ENCODE measurements around the gene RTF1. TPM values are rescaled to one million over a fixed set of nuclear protein-coding genes. Genes with fewer than 3 reads are reported as not detected.

RTF1 gene
- polyA plus RNA-seq, 1 donor (not counting 4 experiments of a cell fraction or from before 2014, with no cell fraction given): 28.5 TPM

DNA sequence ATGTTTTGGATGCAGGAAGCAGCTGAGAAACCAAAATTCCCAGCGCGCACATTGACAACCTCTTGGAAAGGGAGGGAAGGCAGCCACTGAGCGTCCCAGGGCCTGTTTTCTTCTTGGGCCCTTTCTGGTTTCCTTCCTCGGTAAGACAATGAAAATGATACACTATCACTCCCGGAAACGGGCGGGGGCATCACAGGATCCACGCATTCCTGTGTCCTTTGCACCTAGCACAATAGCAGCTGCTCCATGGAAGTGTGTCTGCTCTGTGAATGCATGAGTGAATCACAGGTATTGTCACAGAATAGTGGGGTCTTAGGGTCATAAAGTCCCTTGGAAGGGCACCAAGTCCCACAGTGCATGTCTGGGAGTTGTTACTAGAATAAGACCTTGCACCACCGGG is 70.5 kb downstream of the RTF1 start:
- TF ChIP-seq, protein P1, sequence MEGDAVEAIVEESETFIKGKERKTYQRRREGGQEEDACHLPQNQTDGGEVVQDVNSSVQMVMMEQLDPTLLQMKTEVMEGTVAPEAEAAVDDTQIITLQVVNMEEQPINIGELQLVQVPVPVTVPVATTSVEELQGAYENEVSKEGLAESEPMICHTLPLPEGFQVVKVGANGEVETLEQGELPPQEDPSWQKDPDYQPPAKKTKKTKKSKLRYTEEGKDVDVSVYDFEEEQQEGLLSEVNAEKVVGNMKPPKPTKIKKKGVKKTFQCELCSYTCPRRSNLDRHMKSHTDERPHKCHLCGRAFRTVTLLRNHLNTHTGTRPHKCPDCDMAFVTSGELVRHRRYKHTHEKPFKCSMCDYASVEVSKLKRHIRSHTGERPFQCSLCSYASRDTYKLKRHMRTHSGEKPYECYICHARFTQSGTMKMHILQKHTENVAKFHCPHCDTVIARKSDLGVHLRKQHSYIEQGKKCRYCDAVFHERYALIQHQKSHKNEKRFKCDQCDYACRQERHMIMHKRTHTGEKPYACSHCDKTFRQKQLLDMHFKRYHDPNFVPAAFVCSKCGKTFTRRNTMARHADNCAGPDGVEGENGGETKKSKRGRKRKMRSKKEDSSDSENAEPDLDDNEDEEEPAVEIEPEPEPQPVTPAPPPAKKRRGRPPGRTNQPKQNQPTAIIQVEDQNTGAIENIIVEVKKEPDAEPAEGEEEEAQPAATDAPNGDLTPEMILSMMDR (optimal IDR thresholded peaks at IDR 0.05 in 1 of 3, IDR thresholded peaks at IDR 0.05 in 1 of 3, conservative IDR thresholded peaks at IDR 0.05 in 1 of 3; ENCODE audit: extremely low read depth in 1 of 3, insufficient read depth in 2 of 3, low read length in 3 of 3): no peak
- TF ChIP-seq EZH2 (IDR thresholded peaks at IDR 0.05; ENCODE audit: low read length): no peak
- peaks cover 4% of the 10 kb centered on the region for H3K4me1 ChIP-seq (ENCODE audit: control insufficient read depth, extremely low read depth, insufficient read depth, low read length)
- no peak overlapping the region for H3K27ac ChIP-seq (ENCODE audit: control insufficient read depth, insufficient read depth, low read length)
- H3K4me2 ChIP-seq (ENCODE audit: control insufficient read depth, extremely low read depth, insufficient read depth, low read depth, low read length): no peak overlapping the region
- no peaks in the 10 kb centered on the region for H3K9me3 ChIP-seq (ENCODE audit: control insufficient read depth, low read depth, low read length)
- H3K27me3 ChIP-seq (ENCODE audit: control insufficient read depth, extremely low read depth, insufficient read depth, low read length): no peaks in the 10 kb centered on the region
- no peaks in the 10 kb centered on the region for H3K79me2 ChIP-seq (ENCODE audit: control insufficient read depth, insufficient read depth, low read length)
- H3K9me1 ChIP-seq (ENCODE audit: control insufficient read depth, extremely low read depth, insufficient read depth, low read length): no peaks in the 10 kb centered on the region
- dilution Hi-C loops (cut with MboI; ENCODE audit: extremely low pct_ligation_motif_present, low sequenced_read_pairs): no loop called here
- DNase-seq (ENCODE audit: low read depth, low spot score) (no peak), FAIRE-seq (no peak)
- H3K9ac ChIP-seq (ENCODE audit: control insufficient read depth, extremely low read depth, insufficient read depth, low read length): no peak overlapping the region
- no peak overlapping the region for H3K4me3 ChIP-seq (ENCODE audit: control insufficient read depth in 2 of 3, extremely low read depth in 1 of 3, insufficient read depth in 2 of 3, low read depth in 1 of 3, low read length in 3 of 3)
- H2AFZ ChIP-seq (ENCODE audit: control insufficient read depth, low read length): no peak overlapping the region
- H4K20me1 ChIP-seq (ENCODE audit: control insufficient read depth, extremely low read depth, insufficient read depth, low read length): no peaks in the 10 kb centered on the region
- peaks cover 0 to 3% of the 10 kb centered on the region in 2 experiments for H3K36me3 ChIP-seq (ENCODE audit: control insufficient read depth in 2 of 2, extremely low read depth in 1 of 2, insufficient read depth in 2 of 2, low read length in 2 of 2)

DNA sequence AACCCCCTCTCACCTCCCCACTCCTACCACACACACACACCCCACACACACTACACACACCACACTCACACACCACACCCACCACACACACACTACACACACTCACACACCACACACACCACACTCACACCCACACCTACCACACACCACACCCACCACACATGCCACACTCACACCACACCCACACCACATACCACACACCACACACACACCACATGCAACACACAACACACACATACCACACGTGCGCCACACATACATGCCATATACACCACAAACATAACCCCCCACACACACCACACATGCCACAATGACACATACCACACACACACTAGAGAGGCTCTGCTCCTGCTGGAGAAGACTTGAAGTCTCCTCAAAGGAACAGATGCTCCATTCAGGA is 70.9 kb downstream of the RTF1 start:
- Histone ChIP-seq H3K4me3 (ENCODE audit: control insufficient read depth in 2 of 3, extremely low read depth in 1 of 3, insufficient read depth in 2 of 3, low read depth in 1 of 3, low read length in 3 of 3) (no peak overlapping the region), H3K9me1 (ENCODE audit: control insufficient read depth, extremely low read depth, insufficient read depth, low read length) (no peaks in the 10 kb centered on the region), H2AFZ (ENCODE audit: control insufficient read depth, low read length) (no peak overlapping the region), H3K9me3 (ENCODE audit: control insufficient read depth, low read depth, low read length) (no peaks in the 10 kb centered on the region), H3K4me1 (ENCODE audit: control insufficient read depth, extremely low read depth, insufficient read depth, low read length) (peaks cover 7% of the 10 kb centered on the region), H3K27ac (ENCODE audit: control insufficient read depth, insufficient read depth, low read length) (no peak overlapping the region), H3K27me3 (ENCODE audit: control insufficient read depth, extremely low read depth, insufficient read depth, low read length) (no peaks in the 10 kb centered on the region), H4K20me1 (ENCODE audit: control insufficient read depth, extremely low read depth, insufficient read depth, low read length) (no peaks in the 10 kb centered on the region), H3K9ac (ENCODE audit: control insufficient read depth, extremely low read depth, insufficient read depth, low read length) (no peak overlapping the region), H3K4me2 (ENCODE audit: control insufficient read depth, extremely low read depth, insufficient read depth, low read depth, low read length) (no peak overlapping the region), H3K36me3 (ENCODE audit: control insufficient read depth in 2 of 2, extremely low read depth in 1 of 2, insufficient read depth in 2 of 2, low read length in 2 of 2) (peaks cover 0 to 3% of the 10 kb centered on the region in 2 experiments), H3K79me2 (ENCODE audit: control insufficient read depth, insufficient read depth, low read length) (no peaks in the 10 kb centered on the region)
- no peak for TF ChIP-seq EZH2 (IDR thresholded peaks at IDR 0.05; ENCODE audit: low read length)
- TF ChIP-seq, protein P1 (optimal IDR thresholded peaks at IDR 0.05 in 1 of 3, IDR thresholded peaks at IDR 0.05 in 1 of 3, conservative IDR thresholded peaks at IDR 0.05 in 1 of 3; ENCODE audit: extremely low read depth in 1 of 3, insufficient read depth in 2 of 3, low read length in 3 of 3): no peak
- peak; percentile 21 for DNase-seq (ENCODE audit: low read depth, low spot score)
- FAIRE-seq: no peak
- dilution Hi-C loops (cut with MboI; ENCODE audit: extremely low pct_ligation_motif_present, low sequenced_read_pairs): no loop called here

Data from keratinocyte (primary cell).